NCI-H1105 (cell line): ENCODE measurements around the gene BMPER.
A peak's percentile ranks its signal among the peaks of the same experiment; 100 is the strongest.

ENCODE experiments used
- DNase-seq: peaks from one replicate; lab custom pipeline; 2025; lab: John Stamatoyannopoulos, UW

Gene BMPER

DNA sequence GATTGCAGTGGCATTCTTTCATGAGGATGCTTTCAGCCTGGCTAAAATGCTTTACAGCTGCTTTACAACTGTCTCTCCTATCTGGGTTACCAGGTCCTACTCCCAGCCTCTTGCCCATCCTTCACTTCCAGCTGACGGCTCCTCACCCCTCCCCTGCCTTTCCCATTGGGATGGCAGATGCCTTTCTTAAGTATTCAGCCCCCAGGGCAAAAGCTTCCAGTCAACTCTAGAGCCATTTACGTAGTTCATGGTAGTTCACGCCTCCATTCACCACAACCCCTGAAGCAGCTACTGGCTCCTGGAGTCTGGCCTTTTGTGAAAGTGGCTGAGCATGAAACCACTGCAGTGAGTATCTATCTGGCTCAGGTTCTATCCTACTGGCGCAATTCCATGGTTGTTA is 17.2 kb upstream of the BMPER start:
- DNase-seq: no peak

DNA sequence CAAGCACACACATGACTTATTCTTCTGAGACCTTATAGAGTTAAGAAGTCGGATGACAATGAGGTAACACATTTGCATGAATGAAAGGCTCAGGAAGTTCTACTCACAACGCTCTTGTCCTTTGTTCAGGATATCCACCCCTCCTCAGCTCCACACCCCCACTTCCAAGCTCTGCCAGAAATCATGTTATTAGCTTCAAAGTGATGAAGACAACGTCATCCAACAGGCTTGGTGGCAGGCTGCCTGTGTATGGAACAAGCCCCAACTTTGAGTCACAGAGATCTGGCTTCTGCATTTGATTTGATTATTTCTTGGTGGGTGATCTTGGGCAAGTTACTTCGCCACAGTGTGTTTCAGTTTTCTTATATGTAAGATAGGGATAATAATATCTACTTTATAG is 12.4 kb upstream of the BMPER start:
- no peak for DNase-seq

- no peak for DNase-seq
Measured at GRCh38 chr7:33893377-33893776, 12.0 kb upstream of the BMPER start.

GRCh38 chr7:33895025-33895804 is 10.1 kb upstream of the BMPER start:
- DNase-seq: peak; percentile 77

DNA sequence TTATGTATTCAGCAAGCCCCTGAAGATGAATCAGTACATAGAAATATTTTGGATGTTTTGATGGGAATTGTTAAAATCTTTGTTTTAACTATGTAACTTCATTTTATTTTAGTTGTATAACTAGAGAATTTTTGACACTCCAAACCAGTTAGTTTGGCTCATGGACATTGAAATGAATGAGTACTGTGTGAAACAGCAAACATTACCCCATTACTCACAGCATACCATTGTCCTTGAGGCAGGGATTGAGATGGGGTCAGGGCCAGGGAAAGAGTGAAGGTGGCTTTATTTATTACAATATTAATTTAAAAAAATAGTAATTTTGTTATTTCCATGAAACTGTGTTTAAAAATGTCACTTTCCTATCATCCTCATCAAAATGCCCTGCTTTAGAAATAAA is 4.8 kb upstream of the BMPER start:
- DNase-seq: no peak

DNA sequence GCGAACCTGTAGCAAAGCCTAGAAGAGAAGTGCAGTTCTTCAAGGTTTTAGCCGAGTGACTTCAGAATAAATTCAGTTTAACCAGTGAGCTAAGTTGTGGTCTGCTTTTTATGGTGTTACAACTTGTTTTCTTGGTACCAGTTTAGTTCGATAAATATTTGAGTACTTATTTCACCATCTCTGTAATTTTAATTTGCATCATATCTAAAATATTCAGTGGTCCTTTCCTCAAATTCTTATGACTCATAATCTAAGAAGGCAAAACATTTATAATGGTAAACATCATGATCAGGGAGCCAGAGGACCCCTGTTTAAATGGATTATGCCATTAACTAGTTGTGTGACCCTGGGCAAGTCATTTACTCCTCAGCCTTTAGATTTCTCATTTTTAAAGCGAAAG is 4.1 kb upstream of the BMPER start:
- no peak for DNase-seq

DNA sequence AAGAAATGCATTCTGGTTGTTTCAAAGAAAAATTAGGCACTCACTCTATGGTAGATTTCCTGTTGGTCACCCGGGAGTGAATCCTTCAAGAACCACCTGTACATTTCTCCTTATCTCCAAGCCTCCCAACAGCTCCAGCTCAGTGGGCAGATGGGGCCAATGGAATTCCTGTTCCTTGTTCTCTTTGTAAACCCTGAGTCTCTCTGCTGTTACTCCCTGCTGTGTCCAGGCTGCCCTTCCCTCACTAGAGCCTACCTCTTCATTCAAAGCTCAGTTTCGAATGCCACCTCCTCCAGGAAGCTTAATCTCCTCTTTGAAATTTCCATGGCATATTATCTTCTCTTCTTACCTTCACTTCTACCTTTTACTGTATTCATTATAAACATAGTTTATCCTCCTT is 3.5 kb upstream of the BMPER start:
- DNase-seq: no peak

- DNase-seq: no peak
Measured at GRCh38 chr7:33902746-33903145, 2.6 kb upstream of the BMPER start.

- DNase-seq: no peak
Measured at GRCh38 chr7:33903791-33904680, 1.3 kb upstream of the BMPER start.

- peak; percentile 74 for DNase-seq
Measured at GRCh38 chr7:33904681-33905388, 504 bp upstream of the BMPER start.

- DNase-seq: no peak
Measured at GRCh38 chr7:33906697-33907096, 1.4 kb downstream of the BMPER start.

GRCh38 chr7:33907625-33908024 is 2.3 kb downstream of the BMPER start:
- no peak for DNase-seq

DNA sequence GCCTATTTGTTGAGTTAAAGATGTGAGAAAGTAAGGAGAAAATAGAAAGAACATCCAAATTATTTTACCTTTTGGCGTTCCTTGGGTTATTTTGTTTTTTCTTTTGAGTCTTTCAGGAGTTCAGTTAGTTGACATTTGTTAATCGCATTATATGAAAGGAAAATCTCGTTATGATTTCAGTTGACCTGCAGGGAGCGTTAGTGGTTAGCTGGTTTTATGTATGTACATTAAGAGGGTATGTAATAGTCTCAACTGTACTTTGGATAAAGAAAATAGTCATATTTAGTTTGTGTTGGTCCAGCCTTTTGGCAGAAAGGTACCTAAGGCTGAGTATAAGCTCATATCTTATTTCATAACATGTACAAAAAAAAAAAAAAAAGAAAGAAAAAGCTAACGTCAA is 4.0 kb downstream of the BMPER start:
- no peak for DNase-seq

DNA sequence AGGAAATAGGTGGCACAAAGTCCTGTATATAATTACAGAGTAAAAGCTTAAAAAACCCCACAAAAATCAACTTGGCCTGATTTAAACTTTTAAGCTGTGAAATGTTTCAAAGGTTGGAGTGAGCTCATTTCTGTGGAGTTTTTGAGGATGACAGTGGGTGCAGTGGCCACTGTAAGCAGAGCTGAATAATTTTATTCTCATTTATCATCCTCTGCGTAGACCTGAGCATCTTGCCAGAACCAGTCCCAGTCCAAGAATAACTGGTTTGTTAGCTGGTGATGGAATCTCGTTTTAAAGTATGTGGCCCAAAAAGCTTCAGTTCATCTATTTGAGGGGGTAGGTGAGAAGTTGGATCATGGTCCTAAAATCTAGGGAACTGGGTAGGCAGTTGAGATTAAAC is 4.4 kb downstream of the BMPER start:
- no peak for DNase-seq

- no peak for DNase-seq
Measured at GRCh38 chr7:33910756-33911155, 5.4 kb downstream of the BMPER start.

GRCh38 chr7:33916357-33917081 is 11.2 kb downstream of the BMPER start:
- DNase-seq: no peak

GRCh38 chr7:33917661-33918060 is 12.3 kb downstream of the BMPER start:
- DNase-seq: no peak

- no peak for DNase-seq
Measured at GRCh38 chr7:33918438-33919143, 13.3 kb downstream of the BMPER start.

DNA sequence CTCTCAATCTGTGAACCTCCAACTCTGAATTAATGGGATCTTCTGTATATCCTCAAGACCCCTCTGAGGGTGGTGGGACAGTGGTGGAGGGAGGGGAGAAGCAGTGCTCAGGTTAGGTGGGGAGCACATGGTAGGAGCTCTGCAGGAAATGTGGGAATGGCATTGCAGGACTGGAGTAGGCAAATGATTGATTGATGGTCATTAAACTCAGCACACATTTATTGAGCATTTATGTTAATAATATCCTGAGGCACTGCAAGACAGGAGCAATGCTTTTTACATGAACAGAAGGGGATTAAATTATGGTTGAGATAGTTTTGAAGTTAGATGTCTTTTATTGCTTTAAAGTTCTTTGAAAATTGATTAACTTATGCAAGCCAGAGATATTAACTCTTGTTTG is 14.1 kb downstream of the BMPER start:
- DNase-seq: no peak

DNA sequence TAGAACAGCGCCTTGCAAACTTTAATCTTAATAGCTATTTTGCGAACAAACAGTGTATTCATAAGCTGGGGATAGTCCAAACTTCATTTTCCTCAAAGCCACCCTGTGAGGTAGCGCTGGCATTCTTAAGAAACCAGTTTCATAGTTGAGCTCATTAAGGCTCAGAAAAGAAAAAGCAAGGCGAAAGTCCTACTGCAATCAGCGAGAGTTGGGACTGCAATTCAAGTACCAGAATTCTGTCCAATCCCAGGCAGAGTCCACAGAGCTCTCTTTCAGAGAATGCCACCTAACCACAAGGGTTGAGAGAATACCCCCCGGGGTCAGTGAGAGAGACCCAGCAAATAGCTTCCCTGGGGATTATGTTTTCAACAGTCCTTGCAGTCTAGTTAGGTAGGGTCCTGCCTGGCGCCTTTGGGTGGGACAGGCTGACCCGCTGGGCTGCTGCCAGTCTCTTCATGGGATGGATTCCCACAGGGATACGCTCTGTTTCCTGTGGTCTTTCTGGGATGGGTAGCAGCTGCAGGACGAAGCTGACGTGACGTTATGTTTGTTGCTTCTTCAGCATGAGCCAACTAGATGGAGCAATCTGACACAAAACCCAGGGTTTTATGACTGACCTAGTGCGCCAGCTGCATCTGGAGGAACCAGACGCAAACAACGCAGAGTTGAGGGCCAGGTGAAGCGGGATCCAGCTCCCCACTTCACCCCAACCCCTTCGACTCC is 16.0 kb downstream of the BMPER start:
- no peak for DNase-seq

- no peak for DNase-seq
Measured at GRCh38 chr7:33922820-33923219, 17.5 kb downstream of the BMPER start.
